ENCODE measurements around the gene RGS6.

- TF ChIP-seq GATA2 (IDR thresholded peaks at IDR 0.05; ENCODE audit: low read depth, low read length) (no peak), GATA3 (IDR thresholded peaks at IDR 0.05; ENCODE audit: low read depth, low read length) (no peak)
These were observed 143.6 kb downstream of the RGS6 start for GRCh38 chr14:72075649-72076334.
